Measurements from ENCODE around the gene RELN.
A peak's percentile ranks its signal among the peaks of the same experiment; 100 is the strongest.

The RELN gene

DNA sequence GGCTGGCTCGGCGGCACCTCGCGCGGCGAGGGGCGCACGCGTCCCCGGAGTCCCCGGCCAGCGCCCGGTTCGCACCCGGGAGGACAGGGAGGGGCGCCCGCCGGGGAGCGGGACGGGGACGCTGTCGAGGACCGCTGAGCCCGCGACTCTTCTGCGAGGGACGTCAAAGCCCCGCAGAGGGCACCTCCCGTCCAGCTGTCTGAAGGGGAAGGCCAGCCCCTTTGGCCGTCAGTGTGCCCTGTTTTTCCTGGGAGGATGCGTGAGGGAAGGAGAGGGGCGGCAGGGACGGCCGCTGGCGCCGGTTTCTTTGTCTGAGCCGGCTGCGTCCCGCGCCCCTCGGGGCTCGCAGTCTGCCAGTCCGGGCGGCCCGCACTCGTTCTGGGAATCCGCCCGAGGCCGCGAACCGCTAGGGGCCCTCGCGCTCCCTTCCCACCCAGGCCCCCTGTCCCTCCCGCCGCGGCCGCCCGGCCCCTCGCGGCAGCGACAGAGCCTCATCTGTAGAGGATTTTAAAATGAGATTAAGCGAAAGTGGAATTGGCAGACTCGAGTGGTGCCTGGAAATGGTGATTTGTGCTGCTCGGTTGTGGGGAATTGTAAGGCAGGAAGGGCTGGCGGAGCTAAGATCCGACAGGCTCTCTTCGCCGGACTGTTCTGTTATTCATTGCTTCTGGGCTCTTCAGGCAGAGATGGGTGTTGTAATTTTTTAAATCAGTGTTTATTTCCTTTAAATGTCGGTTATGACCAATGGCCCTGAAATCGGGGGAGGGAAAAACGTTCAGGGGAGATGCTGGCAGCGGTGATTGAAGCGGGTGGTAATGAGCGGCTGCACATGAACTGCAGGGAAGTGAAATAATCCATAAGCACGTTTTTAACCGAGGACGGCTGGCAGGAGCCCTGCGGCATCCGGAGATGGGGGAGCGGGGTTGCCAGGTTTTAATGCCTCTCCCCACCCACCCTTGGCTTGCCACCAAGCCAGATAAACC lies 618 bp upstream of the RELN start:
- no peak for DNase-seq (ENCODE audit: low read depth)

DNA sequence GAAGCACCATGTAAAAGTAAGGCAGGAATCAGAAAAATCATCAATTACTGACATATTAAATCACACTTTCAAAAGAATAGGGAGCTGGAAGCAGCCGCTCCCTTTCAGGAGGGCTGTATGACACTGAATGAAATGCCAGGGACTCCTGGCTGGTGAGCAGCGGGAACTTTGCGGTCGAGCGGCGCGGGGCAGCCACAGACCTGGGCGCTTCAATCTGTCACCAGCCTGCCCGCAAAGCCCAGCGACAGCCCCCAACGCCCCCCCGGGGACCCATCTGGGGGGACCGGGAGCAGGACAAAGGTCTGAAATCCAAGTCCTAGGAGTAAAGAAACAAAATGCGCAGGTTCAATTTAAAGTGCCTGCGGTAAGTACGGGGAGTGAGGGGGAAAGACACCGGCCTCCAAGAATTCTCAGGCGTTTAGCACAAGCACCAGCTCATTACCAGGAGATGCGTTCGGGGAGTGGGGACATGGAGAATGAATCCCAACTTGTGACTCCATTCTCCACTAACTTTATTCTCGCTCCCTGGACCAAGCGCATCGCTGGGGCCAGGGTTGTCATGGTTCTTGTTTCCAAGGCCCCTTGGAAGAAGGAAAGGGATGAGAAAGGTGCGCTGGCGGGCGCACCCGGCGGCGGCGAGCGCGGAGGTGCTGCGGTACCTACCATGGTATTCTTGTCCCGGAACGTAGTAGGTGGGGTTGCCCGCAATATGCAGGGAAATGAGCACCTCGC lies 824 bp downstream of the RELN start:
- no peak for DNase-seq (ENCODE audit: low read depth)

- no peak for DNase-seq (ENCODE audit: low read depth)
These were observed 2.0 kb downstream of the RELN start for GRCh38 chr7:103987451-103987850.

DNA sequence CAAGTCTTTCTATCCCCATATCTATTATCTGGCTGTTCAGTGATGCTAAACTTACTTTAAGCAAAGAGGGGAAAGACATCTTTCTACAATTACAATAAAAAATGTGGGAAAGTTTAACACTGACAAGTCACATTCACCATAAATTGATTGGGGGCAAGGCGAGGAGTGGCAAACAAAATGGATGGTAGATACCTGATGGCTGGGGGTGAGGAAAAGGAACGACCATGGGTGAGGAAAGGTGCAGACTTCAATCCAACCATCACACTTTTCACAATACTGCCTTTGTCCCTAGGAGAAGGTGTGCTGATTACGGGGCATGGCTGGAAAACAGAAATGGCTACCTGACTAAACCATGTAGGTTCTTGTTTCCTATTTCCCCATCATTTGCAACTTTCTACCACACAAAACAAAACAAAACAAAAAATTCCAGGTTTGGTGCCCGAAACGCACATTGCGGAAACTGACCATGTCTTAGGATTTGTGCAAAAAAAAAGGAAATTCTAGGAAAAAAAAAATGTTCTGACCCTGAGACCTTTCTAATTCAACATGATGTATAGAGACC lies 3.8 kb downstream of the RELN start:
- DNase-seq (ENCODE audit: low read depth), result no peak

- DNase-seq (ENCODE audit: low read depth), result no peak
These were observed 5.4 kb downstream of the RELN start for GRCh38 chr7:103984050-103984449.

DNA sequence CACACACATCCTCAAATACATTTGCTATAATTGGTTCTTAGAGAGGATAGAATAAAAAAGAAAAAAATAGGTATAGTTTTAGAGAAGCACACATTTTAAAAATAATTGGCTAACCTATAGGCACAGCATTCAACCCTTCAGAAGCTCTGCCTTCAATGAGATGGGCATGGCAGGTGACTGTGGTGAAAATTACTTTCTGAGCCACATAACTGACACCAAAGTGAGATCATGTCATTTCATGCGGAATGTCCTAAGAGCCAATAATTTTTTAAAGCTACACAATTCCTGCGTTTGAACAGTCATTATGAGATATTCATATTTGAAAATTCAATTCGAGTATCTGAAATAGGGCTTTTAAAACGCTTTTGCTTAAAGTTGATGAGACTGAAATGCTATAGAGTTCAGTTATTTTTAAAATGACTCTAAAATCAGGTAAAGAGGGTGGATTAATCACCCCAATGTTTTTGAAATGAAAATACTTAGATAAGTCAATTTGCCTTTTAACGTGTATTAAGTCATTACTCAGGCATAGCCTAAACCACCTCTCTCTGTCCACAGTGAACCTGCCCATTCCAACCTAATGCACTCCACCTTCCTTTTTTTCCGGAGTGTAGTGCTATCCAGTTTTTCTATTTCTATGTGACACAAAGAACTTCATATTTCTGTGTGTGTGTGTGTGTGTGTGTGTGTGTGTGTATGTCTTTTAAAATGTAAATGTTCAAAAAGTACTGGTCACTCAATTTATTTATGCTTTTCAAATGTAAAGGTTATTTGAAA lies 6.1 kb downstream of the RELN start:
- no peak for DNase-seq (ENCODE audit: low read depth)

DNA sequence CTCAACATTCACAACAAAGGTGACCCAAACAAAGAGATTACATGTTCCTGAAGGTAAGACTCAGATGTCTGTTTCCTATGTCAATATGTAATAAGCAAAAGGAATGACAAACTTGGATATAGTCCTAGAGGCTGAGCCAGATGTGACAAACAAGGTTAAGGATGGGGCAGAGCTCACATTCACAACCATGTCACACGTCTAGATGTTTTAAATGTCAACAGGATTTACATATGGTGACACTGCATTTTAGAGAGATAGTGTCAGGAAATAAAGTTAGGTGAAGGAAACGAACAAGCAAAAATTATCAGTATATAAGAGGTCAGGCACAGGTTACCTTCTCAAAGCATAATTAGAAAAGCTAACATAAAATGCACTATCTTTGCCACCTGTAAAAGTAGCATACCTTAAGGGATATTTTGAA lies 8.4 kb downstream of the RELN start:
- no peak for DNase-seq (ENCODE audit: low read depth)

DNA sequence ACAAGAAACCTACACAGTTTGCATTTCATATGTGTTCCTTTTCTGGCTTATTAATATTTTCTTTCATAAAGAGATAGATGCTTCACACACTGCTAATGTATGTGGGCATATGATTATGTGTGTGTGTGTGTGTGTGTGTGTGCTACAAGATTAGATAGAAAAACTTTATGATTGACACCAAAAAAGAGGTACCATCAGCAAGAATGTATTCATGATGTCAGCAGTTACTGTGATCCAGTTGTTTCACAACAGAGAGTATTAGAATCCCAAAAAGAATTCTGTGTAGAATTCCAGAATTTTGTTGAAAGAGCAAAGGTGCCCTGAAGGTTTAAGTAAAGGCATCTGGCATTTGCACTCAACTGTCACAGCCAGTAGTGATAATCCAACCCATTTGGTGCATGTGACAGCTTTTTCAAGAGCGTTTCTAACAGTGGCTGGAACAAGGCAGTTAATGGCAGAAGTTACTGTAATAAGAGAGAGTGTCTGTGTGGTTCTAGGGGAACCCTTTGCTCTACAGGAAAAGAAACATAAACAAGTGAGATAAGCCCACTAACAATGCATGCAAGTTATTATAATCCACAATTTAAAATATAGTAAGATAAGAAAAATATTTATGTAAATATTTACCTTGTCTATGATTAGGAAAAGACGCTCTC lies 16.6 kb downstream of the RELN start:
- no peak for DNase-seq (ENCODE audit: low read depth)

- no peak for DNase-seq (ENCODE audit: low read depth)
These were observed 22.1 kb downstream of the RELN start for GRCh38 chr7:103967401-103967800.

- DNase-seq (ENCODE audit: low read depth), result no peak
These were observed 22.7 kb downstream of the RELN start for GRCh38 chr7:103966593-103967277.

DNA sequence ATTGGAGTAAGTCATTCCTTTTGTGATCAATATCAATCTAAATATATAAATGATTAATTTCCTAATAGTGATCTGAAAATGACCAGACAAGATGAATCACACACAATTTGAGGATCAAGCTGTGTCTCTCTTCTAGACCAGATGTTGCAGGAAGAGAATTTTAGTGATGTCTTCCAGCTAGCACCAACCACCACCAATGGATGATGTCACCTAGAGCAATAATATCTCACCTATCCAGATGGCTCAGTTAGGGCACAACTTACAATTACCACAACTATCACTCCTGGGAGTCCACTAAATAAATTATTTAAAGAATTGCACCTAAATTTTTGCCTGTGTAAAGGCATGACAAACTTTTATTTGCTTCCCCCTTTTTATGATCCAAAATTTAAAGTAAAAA lies 25.2 kb downstream of the RELN start:
- DNase-seq (ENCODE audit: low read depth), result no peak

- no peak for DNase-seq (ENCODE audit: low read depth)
These were observed 27.4 kb downstream of the RELN start for GRCh38 chr7:103962070-103962469.

- no peak for DNase-seq (ENCODE audit: low read depth)
These were observed 31.1 kb downstream of the RELN start for GRCh38 chr7:103958284-103958818.

GRCh38 chr7:103955985-103956384 lies 33.5 kb downstream of the RELN start:
- no peak for DNase-seq (ENCODE audit: low read depth)

DNA sequence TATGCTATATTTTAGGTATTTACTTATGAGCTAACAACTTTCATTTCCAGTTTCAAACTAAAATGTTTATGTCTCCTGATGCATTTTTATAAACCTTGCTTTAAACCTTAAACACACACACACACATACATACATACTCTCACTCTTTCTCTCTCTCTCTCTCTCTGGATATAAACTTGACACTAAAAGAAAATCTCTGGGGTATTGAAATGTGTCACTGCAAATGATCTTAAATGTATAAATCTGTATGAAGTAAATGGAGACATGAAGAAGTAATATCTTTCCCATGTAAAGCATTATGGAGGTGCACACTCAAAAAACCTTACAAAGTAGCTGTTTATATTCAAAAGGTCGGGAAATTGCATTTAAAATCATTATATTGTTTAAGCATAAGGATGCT lies 37.0 kb downstream of the RELN start:
- DNase-seq (ENCODE audit: low read depth), result no peak

- DNase-seq (ENCODE audit: low read depth), result peak; percentile 44
These were observed 38.1 kb downstream of the RELN start for GRCh38 chr7:103951311-103951710.

DNA sequence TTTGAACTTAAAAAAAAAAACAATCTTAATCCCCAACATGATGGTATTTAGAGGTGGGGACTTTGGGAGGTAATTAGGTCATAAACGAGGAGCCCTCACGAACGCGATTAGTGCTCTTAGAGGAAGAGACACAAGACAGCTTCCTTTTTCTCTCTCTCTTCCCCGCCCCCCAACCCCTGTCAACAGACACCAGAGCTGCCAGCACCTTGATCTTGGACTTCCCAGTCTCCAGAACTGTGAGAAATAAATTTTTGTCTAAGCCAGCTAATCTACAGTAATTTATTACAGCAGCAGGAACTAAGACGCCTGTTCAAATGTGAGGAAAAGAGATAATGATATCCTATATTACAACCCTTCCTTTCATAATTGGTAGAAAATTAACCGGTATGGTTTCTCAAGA lies 40.1 kb downstream of the RELN start:
- DNase-seq (ENCODE audit: low read depth), result no peak

- no peak for DNase-seq (ENCODE audit: low read depth)
These were observed 42.3 kb downstream of the RELN start for GRCh38 chr7:103947026-103947655.

DNA sequence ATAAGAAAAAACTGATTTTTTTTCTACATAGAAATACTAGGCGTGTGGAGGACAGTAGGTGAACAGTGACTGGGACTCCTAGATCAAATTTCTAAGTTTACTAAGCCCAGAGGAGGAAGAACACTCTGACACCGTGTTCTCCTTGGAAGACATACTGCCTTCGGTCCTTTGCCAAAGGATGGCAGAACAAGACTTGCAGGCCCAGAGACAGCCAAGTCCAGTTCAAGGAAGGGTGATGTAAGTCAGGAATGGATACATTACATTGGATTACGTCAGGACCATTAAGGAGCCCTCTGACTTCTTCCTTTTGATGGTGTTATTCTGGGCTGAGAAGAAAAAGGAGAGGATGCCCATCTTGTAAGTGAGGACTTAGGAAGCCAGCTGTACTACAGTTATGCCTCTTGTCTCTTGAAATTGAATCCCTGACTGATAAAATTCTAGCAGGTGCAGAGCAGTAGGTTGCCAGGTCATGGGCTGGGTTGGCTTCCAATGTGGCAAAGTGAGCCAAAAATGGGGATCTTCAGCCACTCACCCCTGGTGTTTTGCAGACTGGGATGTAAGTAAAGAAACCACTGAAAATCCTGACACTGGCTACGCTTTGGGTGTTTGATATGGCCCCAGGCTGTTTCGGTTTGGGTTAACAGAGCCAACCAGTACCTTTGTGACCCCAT lies 45.1 kb downstream of the RELN start:
- no peak for DNase-seq (ENCODE audit: low read depth)

DNA sequence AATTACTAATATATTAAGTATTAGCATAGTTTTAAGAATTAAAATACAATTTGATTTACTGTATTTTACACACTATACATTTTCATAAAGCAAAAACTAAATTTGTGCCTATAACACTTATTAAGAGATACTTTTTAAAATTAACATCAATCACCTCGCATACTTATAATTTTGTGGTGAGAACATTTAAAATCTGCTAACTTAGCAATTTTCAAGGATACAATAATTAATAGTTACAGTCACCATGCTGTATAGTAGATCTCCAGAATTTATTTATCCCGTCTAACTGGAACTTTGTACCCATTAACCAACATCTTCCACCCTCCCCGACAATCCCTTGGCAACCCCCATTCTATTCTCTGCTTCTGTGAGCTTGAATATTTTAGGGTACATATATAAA lies 47.5 kb downstream of the RELN start:
- DNase-seq (ENCODE audit: low read depth), result no peak

Data from non-pigmented ciliary epithelial cell (primary cell).